ENCODE results near the gene NEGR1. TPM values are rescaled to one million over a fixed set of nuclear protein-coding genes. Genes with fewer than 3 reads are reported as not detected.

The NEGR1 gene
- total and polyA plus RNA-seq, 9 of the 15 experiments (the other 6 are each of a cell fraction or from before 2014, with no cell fraction given), result not detected

GRCh38 chr1:71698186-71698585 is 584.2 kb downstream of the NEGR1 start:
- Histone ChIP-seq H3K9ac (ENCODE audit: insufficient read depth in 1 of 2, low read depth in 2 of 2, low read length in 2 of 2) (no peak overlapping the region), H3K9me1 (ENCODE audit: control insufficient read depth, insufficient read depth, low read length) (no peaks in the 10 kb centered on the region), H3K4me2 (ENCODE audit: insufficient read depth, low read length) (no peak overlapping the region), H3K27ac (ENCODE audit: extremely low read depth, low read depth, low read length) (no peak overlapping the region), H4K20me1 (replicated peaks; ENCODE audit: control insufficient read depth, insufficient read depth, low read length) (no peaks in the 10 kb centered on the region), H3K79me2 (ENCODE audit: control insufficient read depth, insufficient read depth, low read length) (no peaks in the 10 kb centered on the region), H2AFZ (ENCODE audit: low read depth, low read length) (no peak overlapping the region), H3K4me3 (no peak overlapping the region), H3K4me1 (replicated peaks in 1 of 2; ENCODE audit: control insufficient read depth in 2 of 2, insufficient read depth in 2 of 2, low read length in 2 of 2) (no peaks in the 10 kb centered on the region), H3K27me3 (ENCODE audit: control insufficient read depth in 2 of 2, insufficient read depth in 2 of 2, low read length in 2 of 2) (no peaks in the 10 kb centered on the region), H3K9me3 (replicated peaks; ENCODE audit: control insufficient read depth, insufficient read depth, low read depth, low read length) (peaks cover 2% of the 10 kb centered on the region; the same call in 1 of the 2 replicates), H3K36me3 (ENCODE audit: control insufficient read depth, insufficient read depth, low read length) (no peaks in the 10 kb centered on the region)
- ChIA-PET CTCF (ENCODE audit: low intra/inter-chr PET ratio) (no interaction called here), POLR2A (no interaction called here)
- ATAC-seq (no peak), FAIRE-seq (no peak), DNase-seq (ENCODE audit: extremely low read depth in 1 of 4, low spot score in 3 of 4) (no peak)
- intact Hi-C loops (cut with micrococcal nuclease) (no loop called here), in situ Hi-C loops (cut with MboI) (no loop called here)
- TF ChIP-seq, protein P1, sequence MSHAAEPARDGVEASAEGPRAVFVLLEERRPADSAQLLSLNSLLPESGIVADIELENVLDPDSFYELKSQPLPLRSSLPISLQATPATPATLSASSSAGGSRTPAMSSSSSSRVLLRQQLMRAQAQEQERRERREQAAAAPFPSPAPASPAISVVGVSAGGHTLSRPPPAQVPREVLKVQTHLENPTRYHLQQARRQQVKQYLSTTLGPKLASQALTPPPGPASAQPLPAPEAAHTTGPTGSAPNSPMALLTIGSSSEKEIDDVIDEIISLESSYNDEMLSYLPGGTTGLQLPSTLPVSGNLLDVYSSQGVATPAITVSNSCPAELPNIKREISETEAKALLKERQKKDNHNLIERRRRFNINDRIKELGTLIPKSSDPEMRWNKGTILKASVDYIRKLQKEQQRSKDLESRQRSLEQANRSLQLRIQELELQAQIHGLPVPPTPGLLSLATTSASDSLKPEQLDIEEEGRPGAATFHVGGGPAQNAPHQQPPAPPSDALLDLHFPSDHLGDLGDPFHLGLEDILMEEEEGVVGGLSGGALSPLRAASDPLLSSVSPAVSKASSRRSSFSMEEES (CRISPR knock-in tag; IDR thresholded peaks at IDR 0.05), result no peak
- TF ChIP-seq DIDO1 (tag; IDR thresholded peaks at IDR 0.05; ENCODE audit: low read depth), result no peak
- no peak for TF ChIP-seq STAT5B (CRISPR knock-in tag; IDR thresholded peaks at IDR 0.05)
- TF ChIP-seq HLTF (IDR thresholded peaks at IDR 0.05), result no peak
- no peak for TF ChIP-seq PBX2 (CRISPR knock-in tag; IDR thresholded peaks at IDR 0.05; ENCODE audit: low read depth)
- TF ChIP-seq PBX2 (tag; conservative IDR thresholded peaks at IDR 0.05; ENCODE audit: low read depth), result no peak
- no peak for TF ChIP-seq ZNF217 (CRISPR knock-in tag; IDR thresholded peaks at IDR 0.05)
- no peak for TF ChIP-seq ZNF384 (IDR thresholded peaks at IDR 0.05; ENCODE audit: low read depth, low read length)
- TF ChIP-seq PHF21A (IDR thresholded peaks at IDR 0.05; ENCODE audit: borderline replicate concordance, low read depth), result no peak
- TF ChIP-seq SAP30 (IDR thresholded peaks at IDR 0.05; ENCODE audit: borderline replicate concordance, insufficient read depth, low read depth, low read length, poor library complexity, severe bottlenecking), result no peak
- no peak for TF ChIP-seq NCOR1 (IDR thresholded peaks at IDR 0.05)
- TF ChIP-seq HDGF (IDR thresholded peaks at IDR 0.05), result no peak
- no peak for TF ChIP-seq BHLHE40 (IDR thresholded peaks at IDR 0.05; ENCODE audit: low read length)
- no peak for TF ChIP-seq MLLT1 (IDR thresholded peaks at IDR 0.05)
- TF ChIP-seq ZNF780A (CRISPR knock-in tag; IDR thresholded peaks at IDR 0.05), result no peak
- no peak for TF ChIP-seq POLR2A (conservative IDR thresholded peaks at IDR 0.05)
- BruUV-seq (replicated peaks), result no TSS peak
- 0% methylated on average over 1 of the region's 1 CpG for WGBS (ENCODE audit: insufficient coverage, low coverage, missing lambda C conversion rate)
